Activated CD4-positive, alpha-beta T cell treated with anti-CD3 and anti-CD28 coated beads, Interleukin-2, Interleukin-4, amounts not matched to agents 100 ng/mL and 50 ng/mL, durations not matched to agents 16 hours and 8 hours (primary cell): ENCODE results near the gene SLX4.

ENCODE experiments used
- DNase-seq: peaks from one replicate; pipeline ENCODE4 v3.0.0-alpha.2; 2020; ENCODE audit warnings: low spot score

The SLX4 gene

GRCh38 chr16:3601614-3602319 is 9.6 kb downstream of the SLX4 start:
- DNase-seq, result no peak

- DNase-seq, result no peak
These were observed 11.5 kb downstream of the SLX4 start for GRCh38 chr16:3599922-3600321.

GRCh38 chr16:3599121-3599520 is 12.3 kb downstream of the SLX4 start:
- DNase-seq, result no peak

- no peak for DNase-seq
These were observed 13.2 kb downstream of the SLX4 start for GRCh38 chr16:3598236-3598635.

GRCh38 chr16:3597676-3598075 is 13.7 kb downstream of the SLX4 start:
- no peak for DNase-seq

GRCh38 chr16:3597226-3597625 is 14.2 kb downstream of the SLX4 start:
- DNase-seq, result no peak

GRCh38 chr16:3596101-3596861 is 15.1 kb downstream of the SLX4 start:
- no peak for DNase-seq

- DNase-seq, result no peak
These were observed 15.8 kb downstream of the SLX4 start for GRCh38 chr16:3595521-3596021.

- no peak for DNase-seq
These were observed 16.3 kb downstream of the SLX4 start for GRCh38 chr16:3595110-3595486.

- DNase-seq, result no peak
These were observed 16.9 kb downstream of the SLX4 start for GRCh38 chr16:3594316-3595109.

- no peak for DNase-seq
These were observed 18.8 kb downstream of the SLX4 start for GRCh38 chr16:3592559-3592958.

GRCh38 chr16:3591991-3592390 is 19.4 kb downstream of the SLX4 start:
- no peak for DNase-seq

- DNase-seq, result no peak
These were observed 20.0 kb downstream of the SLX4 start for GRCh38 chr16:3591436-3591803.

- DNase-seq, result no peak
These were observed 20.5 kb downstream of the SLX4 start for GRCh38 chr16:3590736-3591435.

GRCh38 chr16:3589991-3590701 is 21.3 kb downstream of the SLX4 start:
- no peak for DNase-seq

GRCh38 chr16:3589441-3589921 is 21.9 kb downstream of the SLX4 start:
- no peak for DNase-seq

GRCh38 chr16:3589001-3589400 is 22.4 kb downstream of the SLX4 start:
- DNase-seq, result no peak

GRCh38 chr16:3587547-3588110 is 23.8 kb downstream of the SLX4 start:
- DNase-seq, result no peak

GRCh38 chr16:3584412-3584811 is 27.0 kb downstream of the SLX4 start:
- no peak for DNase-seq

- DNase-seq, result no peak
These were observed 27.9 kb downstream of the SLX4 start for GRCh38 chr16:3583303-3584038.
